ENCODE measurements around the gene MACROD2.

GRCh38 chr20:15609921-15610320 is 1614.6 kb downstream of the MACROD2 start:
- no peak for TF ChIP-seq EZH2phosphoT487 (IDR thresholded peaks at IDR 0.05; ENCODE audit: borderline replicate concordance)
- TF ChIP-seq CTCF (IDR thresholded peaks at IDR 0.05 in 2 of 3, conservative IDR thresholded peaks at IDR 0.05 in 1 of 3; ENCODE audit: borderline replicate concordance in 1 of 3, insufficient read depth in 1 of 3, low read depth in 2 of 3, low read length in 2 of 3), result no peak
- no peak for TF ChIP-seq MAX (IDR thresholded peaks at IDR 0.05)

Measured in HCT116 (cell line).